H9 (cell line): ENCODE results near the gene RELB. TPM values are rescaled to one million over a fixed set of nuclear protein-coding genes. Genes with fewer than 3 reads are reported as not detected.
"Not testable (repeated sequence)": the region's sequence is repeated elsewhere in the genome, so short reads cannot be mapped to it uniquely, and the experiment has no call there.

Source experiments
- DNase-seq: peaks from one replicate; pipeline ENCODE4 v3.0.0-alpha.2; 2017
- H2AFZ ChIP-seq: one replicate; pipeline ENCODE4 v1.6.1; 2013; ENCODE audit warnings: mild to moderate bottlenecking, low read length, control low read depth, moderate library complexity
- H2AK5ac ChIP-seq: 2 replicates; pipeline ENCODE4 v1.6.1; 2013; ENCODE audit warnings: low read length, control low read depth, mixed read lengths; ENCODE audit not compliant: insufficient read length
- H2BK120ac ChIP-seq: one replicate; pipeline ENCODE4 v1.6.1; 2013; ENCODE audit warnings: low read depth, mild to moderate bottlenecking, low read length, control low read depth, inconsistent platforms; ENCODE audit not compliant: poor library complexity, severe bottlenecking
- H2BK12ac ChIP-seq: 2 replicates; pipeline ENCODE4 v1.6.1; 2013; ENCODE audit warnings: low read length, control low read depth, mixed read lengths, low read depth; ENCODE audit not compliant: insufficient read length
- H2BK15ac ChIP-seq: 2 replicates; pipeline ENCODE4 v1.6.1; 2013; ENCODE audit warnings: low read depth, low read length, control low read depth
- H2BK20ac ChIP-seq: one replicate; pipeline ENCODE4 v1.6.1; 2013; ENCODE audit warnings: low read depth, mild to moderate bottlenecking, low read length, control low read depth, inconsistent platforms; ENCODE audit not compliant: poor library complexity, severe bottlenecking
- H2BK5ac ChIP-seq: 2 replicates; pipeline ENCODE4 v1.6.1; 2013; ENCODE audit warnings: low read length, control low read depth, mixed read lengths; ENCODE audit not compliant: insufficient read length
- H3K14ac ChIP-seq: 2 replicates; pipeline ENCODE4 v1.6.1; 2013; ENCODE audit warnings: low read length, control low read depth; ENCODE audit not compliant: insufficient read depth
- H3K18ac ChIP-seq: 2 replicates; pipeline ENCODE4 v1.6.1; 2013; ENCODE audit warnings: low read depth, mild to moderate bottlenecking, mixed read lengths, low read length, control low read depth; ENCODE audit not compliant: insufficient read length
- H3K23ac ChIP-seq: 2 replicates; pipeline ENCODE4 v1.6.1; 2013; ENCODE audit warnings: low read length, control low read depth, mixed read lengths, low read depth; ENCODE audit not compliant: insufficient read length
- H3K23me2 ChIP-seq: 2 replicates; pipeline ENCODE4 v1.6.1; 2013; ENCODE audit warnings: low read depth, mild to moderate bottlenecking, mixed read lengths, low read length, control low read depth; ENCODE audit not compliant: insufficient read length, poor library complexity, severe bottlenecking
- H3K27ac ChIP-seq: 2 replicates; pipeline ENCODE4 v1.5.1; 2013; ENCODE audit warnings: low read length, control low read depth, mixed read lengths, low read depth; ENCODE audit not compliant: insufficient read length
- H3K27me3 ChIP-seq: 2 replicates; pipeline ENCODE4 v1.6.1; 2013; ENCODE audit warnings: low read length, control low read depth, inconsistent platforms; ENCODE audit not compliant: insufficient read depth
- H3K4ac ChIP-seq: 2 replicates; pipeline ENCODE4 v1.6.1; 2013; ENCODE audit warnings: low read depth, mild to moderate bottlenecking, control low read depth, inconsistent platforms, low read length, moderate library complexity
- H3K4me1 ChIP-seq: 2 replicates; pipeline ENCODE4 v1.6.1; 2013; ENCODE audit warnings: low read length, control low read depth, inconsistent platforms; ENCODE audit not compliant: insufficient read depth
- H3K4me2 ChIP-seq: 2 replicates; pipeline ENCODE4 v1.6.1; 2013; ENCODE audit warnings: low read length, control low read depth, mixed read lengths; ENCODE audit not compliant: insufficient read length, insufficient read depth
- H3K56ac ChIP-seq: 2 replicates; pipeline ENCODE4 v1.6.1; 2013; ENCODE audit warnings: low read depth, mild to moderate bottlenecking, mixed read lengths, low read length, control low read depth; ENCODE audit not compliant: insufficient read length
- H3K79me1 ChIP-seq: 2 replicates; pipeline ENCODE4 v1.6.1; 2013; ENCODE audit warnings: low read depth, mild to moderate bottlenecking, moderate library complexity, low read length, control low read depth, inconsistent platforms; ENCODE audit not compliant: insufficient read depth, poor library complexity, severe bottlenecking
- H3K79me2 ChIP-seq: 2 replicates; pipeline ENCODE4 v1.6.1; 2013; ENCODE audit warnings: low read length, control low read depth, inconsistent platforms; ENCODE audit not compliant: insufficient read depth
- H3K9ac ChIP-seq: 2 replicates; pipeline ENCODE4 v1.6.1; 2013; ENCODE audit warnings: low read length, control low read depth, mixed read lengths; ENCODE audit not compliant: insufficient read length; ENCODE audit errors: extremely low read depth
- H3K9me3 ChIP-seq: one replicate; pipeline ENCODE4 v1.6.1; 2013; ENCODE audit warnings: low read depth, low read length, inconsistent platforms; ENCODE audit not compliant: control insufficient read depth
- H3T11ph ChIP-seq: one replicate; pipeline ENCODE4 v1.6.1; 2013; ENCODE audit warnings: mild to moderate bottlenecking, low read length, control low read depth, inconsistent platforms
- H4K20me1 ChIP-seq: one replicate; pipeline ENCODE4 v1.6.1; 2013; ENCODE audit not compliant: control insufficient read depth, insufficient read length, insufficient read depth
- H4K5ac ChIP-seq: 2 replicates; pipeline ENCODE4 v1.6.1; 2013; ENCODE audit warnings: low read depth, mild to moderate bottlenecking, mixed read lengths, low read length, control low read depth; ENCODE audit not compliant: insufficient read length
- H4K8ac ChIP-seq: replicated peaks from 2 replicates; pipeline ENCODE4 v1.6.1; 2013; ENCODE audit warnings: low read length, control low read depth, mixed read lengths, low read depth; ENCODE audit not compliant: insufficient read length
- H4K91ac ChIP-seq: 2 replicates; pipeline ENCODE4 v1.6.1; 2013; ENCODE audit warnings: low read depth, mild to moderate bottlenecking, moderate library complexity, mixed read lengths, low read length, control low read depth; ENCODE audit not compliant: insufficient read length
- H3K27ac Mint-ChIP-seq, 3 experiments: 2 replicates in 2 of 3; 3 replicates in 1 of 3; pipeline ENCODE4 v1.8.0; 2020 to 2021; ENCODE audit warnings: mixed read lengths in 3 of 3, mild to moderate bottlenecking in 1 of 3, moderate library complexity in 1 of 3
- H3K27me3 Mint-ChIP-seq: 2 replicates; pipeline ENCODE4 v1.8.0; 2021; ENCODE audit warnings: low read depth, mild to moderate bottlenecking, moderate library complexity, mixed read lengths
- H3K36me3 Mint-ChIP-seq, 3 experiments: 2 replicates in 2 of 3; 3 replicates in 1 of 3; pipeline ENCODE4 v1.8.0; 2020 to 2021; ENCODE audit warnings: low read depth in 3 of 3, mixed read lengths in 3 of 3; ENCODE audit not compliant: insufficient read depth in 1 of 3
- H3K4me1 Mint-ChIP-seq, 2 experiments: 2 replicates each; pipeline ENCODE4 v1.8.0; 2020; ENCODE audit warnings: mixed read lengths in 2 of 2
- H3K4me3 Mint-ChIP-seq, 2 experiments: 2 replicates in 1 of 2; 3 replicates in 1 of 2; pipeline ENCODE4 v1.8.0; 2020 to 2021; ENCODE audit warnings: mild to moderate bottlenecking in 2 of 2, mixed read lengths in 2 of 2, moderate library complexity in 1 of 2
- H3K9me3 Mint-ChIP-seq, 2 experiments: 2 replicates in 1 of 2; 3 replicates in 1 of 2; pipeline ENCODE4 v1.8.0; 2020; ENCODE audit warnings: mild to moderate bottlenecking in 2 of 2, mixed read lengths in 2 of 2, moderate library complexity in 1 of 2
- WGBS: extraction: QIAGEN DNeasy Blood & Tissue Kit; methylation state at CpG from one replicate; pipeline ENCODE4 v1.1.7; 2013; ENCODE audit warnings: missing lambda C conversion rate, low lambda C conversion rate, mixed read lengths; ENCODE audit not compliant: insufficient read length; ENCODE audit errors: extremely low coverage; 5-methylcytosine and 5-hydroxymethylcytosine counted together
- total RNA-seq: library from RNA; stranded (reverse); gene quantifications from 2 replicates; pipeline ENCODE4 v1.2.1, GENCODE V29; 2021
- TF ChIP-seq, protein P1 (sequence below): fragments of 200-600 bp; sonication (generic); conservative IDR thresholded peaks from 3 replicates; pipeline ENCODE4 v1.8.0; 2021; ENCODE audit warnings: antibody characterized with exemption, mild to moderate bottlenecking

The RELB gene
- total RNA-seq, 1 experiment from 2014 or later, result 13.7 TPM

DNA sequence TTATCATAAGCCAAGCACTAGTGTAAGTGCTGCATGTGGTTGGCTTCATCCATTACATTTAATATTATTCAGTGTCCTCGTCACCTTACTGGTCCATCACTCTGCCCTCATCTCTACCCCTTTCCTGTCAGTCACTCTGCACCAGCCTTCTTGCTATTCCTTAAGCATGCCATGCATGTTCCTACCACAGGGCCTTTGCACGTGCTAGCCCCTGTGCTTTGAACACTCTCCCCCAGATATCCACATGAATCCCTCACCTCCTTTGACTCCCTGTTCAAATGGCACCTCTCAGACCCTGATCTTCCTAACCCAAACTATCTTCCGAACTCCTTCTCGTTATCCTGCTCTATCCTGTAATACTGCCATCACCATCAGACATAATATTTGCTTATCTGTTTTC lies 3.2 kb upstream of the RELB start:
- no peak overlapping the region for H2AK5ac ChIP-seq
- no peaks in the 10 kb centered on the region for H4K20me1 ChIP-seq
- peaks cover 3 to 7% (median 3%) of the 10 kb centered on the region in 3 experiments; a peak in 3 of 7 replicates for H3K36me3 Mint-ChIP-seq
- H3K9ac ChIP-seq, result no peak overlapping the region
- H4K8ac ChIP-seq, result no peak overlapping the region
- H3K79me2 ChIP-seq, result no peaks in the 10 kb centered on the region
- no peaks in the 10 kb centered on the region for H3K27me3 ChIP-seq
- H3K4me2 ChIP-seq, result no peak overlapping the region
- H3K9me3 ChIP-seq, result no peaks in the 10 kb centered on the region
- no peaks in the 10 kb centered on the region for H3K4me1 ChIP-seq
- H3K14ac ChIP-seq, result no peak overlapping the region
- no peak overlapping the region for H2BK20ac ChIP-seq
- H4K91ac ChIP-seq, result no peak overlapping the region
- H2BK12ac ChIP-seq, result no peak overlapping the region
- no peak overlapping the region for H3K23ac ChIP-seq
- H2BK5ac ChIP-seq, result no peak overlapping the region
- no peak overlapping the region for H3K27ac Mint-ChIP-seq
- no peak overlapping the region for H2AFZ ChIP-seq
- no peaks in the 10 kb centered on the region for H3K23me2 ChIP-seq
- no peak overlapping the region for H3K4me3 Mint-ChIP-seq
- H3T11ph ChIP-seq, result no peak overlapping the region
- TF ChIP-seq, protein P1, sequence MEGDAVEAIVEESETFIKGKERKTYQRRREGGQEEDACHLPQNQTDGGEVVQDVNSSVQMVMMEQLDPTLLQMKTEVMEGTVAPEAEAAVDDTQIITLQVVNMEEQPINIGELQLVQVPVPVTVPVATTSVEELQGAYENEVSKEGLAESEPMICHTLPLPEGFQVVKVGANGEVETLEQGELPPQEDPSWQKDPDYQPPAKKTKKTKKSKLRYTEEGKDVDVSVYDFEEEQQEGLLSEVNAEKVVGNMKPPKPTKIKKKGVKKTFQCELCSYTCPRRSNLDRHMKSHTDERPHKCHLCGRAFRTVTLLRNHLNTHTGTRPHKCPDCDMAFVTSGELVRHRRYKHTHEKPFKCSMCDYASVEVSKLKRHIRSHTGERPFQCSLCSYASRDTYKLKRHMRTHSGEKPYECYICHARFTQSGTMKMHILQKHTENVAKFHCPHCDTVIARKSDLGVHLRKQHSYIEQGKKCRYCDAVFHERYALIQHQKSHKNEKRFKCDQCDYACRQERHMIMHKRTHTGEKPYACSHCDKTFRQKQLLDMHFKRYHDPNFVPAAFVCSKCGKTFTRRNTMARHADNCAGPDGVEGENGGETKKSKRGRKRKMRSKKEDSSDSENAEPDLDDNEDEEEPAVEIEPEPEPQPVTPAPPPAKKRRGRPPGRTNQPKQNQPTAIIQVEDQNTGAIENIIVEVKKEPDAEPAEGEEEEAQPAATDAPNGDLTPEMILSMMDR, result no peak
- no peaks in the 10 kb centered on the region for H3K79me1 ChIP-seq
- H3K27ac ChIP-seq, result no peak overlapping the region
- H3K4ac ChIP-seq, result no peak overlapping the region
- no peak for DNase-seq
- no peak overlapping the region for H2BK15ac ChIP-seq
- H3K18ac ChIP-seq, result no peak overlapping the region
- no peaks in the 10 kb centered on the region for H3K9me3 Mint-ChIP-seq
- H3K4me1 Mint-ChIP-seq, result peaks cover 2 to 9% of the 10 kb centered on the region in 2 experiments; a peak in 3 of 4 replicates
- peaks cover 8% of the 10 kb centered on the region for H3K27me3 Mint-ChIP-seq
- H3K56ac ChIP-seq, result no peak overlapping the region
- no peak overlapping the region for H4K5ac ChIP-seq
- no CpG with 5 or more reads among the region's 4 CpGs for WGBS
- no peak overlapping the region for H2BK120ac ChIP-seq

DNA sequence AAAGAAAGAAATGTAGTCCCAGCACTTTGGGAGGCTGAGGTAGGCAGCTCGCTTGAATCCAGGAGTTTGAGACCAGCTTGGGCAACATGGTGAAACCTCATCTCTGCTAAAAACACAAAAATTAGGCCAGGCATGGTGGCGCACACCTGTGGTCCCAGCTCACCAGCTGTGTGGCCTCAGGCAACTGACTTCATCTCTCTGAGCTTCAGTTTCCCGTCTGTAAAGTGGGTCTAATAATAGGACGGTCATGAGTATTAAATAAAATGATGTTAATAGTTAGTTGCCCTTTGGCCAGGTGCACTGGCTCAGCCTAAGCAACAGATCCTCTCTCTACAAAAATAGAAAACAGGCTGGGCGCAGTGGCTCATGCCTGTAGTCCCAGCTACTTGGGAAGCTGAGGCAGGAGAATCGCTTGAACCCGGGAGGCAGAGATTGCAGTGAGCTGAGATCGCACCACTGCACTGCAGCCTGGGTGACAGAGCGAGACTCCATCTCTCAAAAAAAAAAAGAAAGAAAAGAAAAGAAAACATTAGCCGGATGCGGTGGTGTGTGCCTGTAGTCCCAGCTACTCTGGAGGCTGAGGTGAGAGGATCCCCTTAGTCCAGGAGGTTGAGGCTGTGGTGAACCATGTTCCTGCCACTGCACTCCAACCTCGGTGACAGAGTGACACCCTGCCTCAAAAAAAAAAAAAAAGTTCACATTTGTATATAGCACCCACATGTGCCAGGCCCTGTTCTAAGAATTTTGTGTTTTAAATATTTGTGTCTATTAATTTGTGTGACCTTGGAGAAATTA lies 1.9 kb upstream of the RELB start:
- H2BK120ac ChIP-seq, H3K9me3 Mint-ChIP-seq, H4K20me1 ChIP-seq, H2BK5ac ChIP-seq, H3K27ac ChIP-seq, H3K9me3 ChIP-seq, H3T11ph ChIP-seq, H2BK12ac ChIP-seq, H3K23me2 ChIP-seq, H3K27ac Mint-ChIP-seq, H3K9ac ChIP-seq, H2BK20ac ChIP-seq, H3K4me1 ChIP-seq, H3K27me3 Mint-ChIP-seq, H3K36me3 Mint-ChIP-seq, H3K79me2 ChIP-seq, H4K8ac ChIP-seq, H2AFZ ChIP-seq, H3K4me2 ChIP-seq, H3K4ac ChIP-seq, H2AK5ac ChIP-seq, H3K4me1 Mint-ChIP-seq, H2BK15ac ChIP-seq, H3K14ac ChIP-seq, H3K23ac ChIP-seq, H3K79me1 ChIP-seq, H3K4me3 Mint-ChIP-seq, DNase-seq, H3K18ac ChIP-seq, H3K27me3 ChIP-seq, H4K5ac ChIP-seq, H3K56ac ChIP-seq, H4K91ac ChIP-seq: not testable (repeated sequence)
- no CpG with 5 or more reads among the region's 12 CpGs for WGBS
